Colonic mucosa (tissue), 4 donors: Measurements from ENCODE around the gene RNF41. TPM values are rescaled to one million over a fixed set of nuclear protein-coding genes. Genes with fewer than 3 reads are reported as not detected.

Experiments used
- DNase-seq: peaks from one replicate; pipeline ENCODE4 v3.0.0-alpha.2; 2020
- H3K27ac ChIP-seq: fragments of 200-600 bp; one replicate; pipeline ENCODE4 v1.8.0; 2021
- H3K27me3 ChIP-seq: fragments of 200-600 bp; one replicate; pipeline ENCODE4 v1.8.0; 2021
- H3K36me3 ChIP-seq: fragments of 200-600 bp; one replicate; pipeline ENCODE4 v1.8.0; 2021
- H3K4me1 ChIP-seq: fragments of 200-600 bp; one replicate; pipeline ENCODE4 v1.8.0; 2021; ENCODE audit warnings: mild to moderate bottlenecking
- H3K4me3 ChIP-seq: fragments of 200-600 bp; one replicate; pipeline ENCODE4 v1.8.0; 2021
- H3K9ac ChIP-seq, 2 donors: one replicate each; pipeline ENCODE4 v1.7.0; 2013; ENCODE audit warnings: control low read depth in 2 of 2, low read depth in 2 of 2, low read length in 2 of 2
- H3K9me3 ChIP-seq: fragments of 200-600 bp; one replicate; pipeline ENCODE4 v1.8.0; 2021
- CTCF ChIP-seq: fragments of 200-600 bp; IDR thresholded peaks from one replicate; pipeline ENCODE4 v1.8.0; 2022; ENCODE audit warnings: antibody characterized with exemption, mild to moderate bottlenecking
- intact Hi-C: fragments of 100-400 bp; cut with DNase I; formaldehyde crosslinking; loops from one replicate; pipeline ENCODE4 v1.14.1; 2022
- total RNA-seq, 2 donors: library from RNA; stranded (reverse); fragmentation: NEBNext Ultra II Directional in 1 of 2; extraction: Animal tissue kit (Norgen Biotek cat#: 25700) in 1 of 2; gene quantifications; one replicate each; pipeline ENCODE4 v1.2.1, GENCODE V29; 2021
- donor health status: healthy.
- donor health status: DM: no; HTN: no; CAD: no.
- donor health status: DM: no; HTN: no; CAD: no.

Gene RNF41
- total RNA-seq, 2 donors from 2014 or later = 29.0 to 36.0 TPM

GRCh38 chr12:56206452-56207166 lies 15.1 kb downstream of the RNF41 start:
- Histone ChIP-seq H3K4me3 (no peak overlapping the region), H3K27me3 (no peaks in the 10 kb centered on the region), H3K36me3 (peaks cover 11% of the 10 kb centered on the region), H3K9ac (no peak overlapping the region), H3K4me1 (no peaks in the 10 kb centered on the region), H3K27ac (no peak overlapping the region), H3K9me3 (no peaks in the 10 kb centered on the region)
- intact Hi-C loops = loop anchor here (10.0 kb wide), 1 partner anchor 88 kb away; no protein-coding TSS in a partner anchor
- TF ChIP-seq CTCF = peak; percentile 46
- peak; percentile 77 for DNase-seq

- intact Hi-C loops = loop anchor here (10.0 kb wide), 1 partner anchor 89 kb away; no protein-coding TSS in a partner anchor
- Histone ChIP-seq H3K9me3 (no peaks in the 10 kb centered on the region), H3K27me3 (no peaks in the 10 kb centered on the region), H3K36me3 (peaks cover 11% of the 10 kb centered on the region), H3K9ac (no peak overlapping the region), H3K4me3 (no peak overlapping the region), H3K27ac (no peak overlapping the region), H3K4me1 (no peaks in the 10 kb centered on the region)
- no peak for DNase-seq
- no peak for TF ChIP-seq CTCF
Observed at GRCh38 chr12:56205445-56205844, 16.3 kb downstream of the RNF41 start.

DNA sequence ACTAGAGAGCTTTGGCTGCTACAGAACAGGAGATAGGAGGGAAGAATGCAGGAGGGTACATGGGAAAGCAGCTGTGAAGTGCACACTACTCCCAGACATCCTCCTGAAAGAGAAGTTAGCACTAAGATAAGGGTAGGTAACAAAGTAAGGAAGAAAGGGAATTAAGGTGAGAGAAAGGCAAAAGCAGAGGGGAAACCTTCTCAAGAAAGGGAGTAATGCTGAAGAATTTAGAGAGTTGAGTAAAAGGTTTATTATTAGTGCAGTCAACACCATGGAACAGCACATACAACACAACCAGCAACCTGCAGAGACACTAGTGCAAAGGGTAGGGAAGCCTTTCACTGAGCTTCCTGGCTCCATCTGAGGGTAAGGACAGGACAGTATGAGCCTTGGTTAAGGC lies 17.4 kb downstream of the RNF41 start:
- TF ChIP-seq CTCF = no peak
- H3K4me3 ChIP-seq = no peak overlapping the region
- no peak overlapping the region for H3K27ac ChIP-seq
- no peak overlapping the region for H3K9ac ChIP-seq
- intact Hi-C loops = loop anchor here (10.0 kb wide), 1 partner anchor 91 kb away; no protein-coding TSS in a partner anchor
- H3K27me3 ChIP-seq = no peaks in the 10 kb centered on the region
- no peaks in the 10 kb centered on the region for H3K9me3 ChIP-seq
- DNase-seq = no peak
- H3K4me1 ChIP-seq = no peaks in the 10 kb centered on the region
- H3K36me3 ChIP-seq = peaks cover 11% of the 10 kb centered on the region

GRCh38 chr12:56202838-56203237 lies 18.9 kb downstream of the RNF41 start:
- no peak overlapping the region for H3K9ac ChIP-seq
- peaks cover 6% of the 10 kb centered on the region for H3K36me3 ChIP-seq
- H3K27ac ChIP-seq = no peak overlapping the region
- no peaks in the 10 kb centered on the region for H3K4me1 ChIP-seq
- DNase-seq = no peak
- no peaks in the 10 kb centered on the region for H3K27me3 ChIP-seq
- H3K9me3 ChIP-seq = no peaks in the 10 kb centered on the region
- no peak overlapping the region for H3K4me3 ChIP-seq
- no peak for TF ChIP-seq CTCF
- intact Hi-C loops = loop anchor here (10.0 kb wide), 1 partner anchor 92 kb away; no protein-coding TSS in a partner anchor

GRCh38 chr12:56202366-56202765 lies 19.4 kb downstream of the RNF41 start:
- no peak for DNase-seq
- intact Hi-C loops = loop anchor here (10.0 kb wide), 1 partner anchor 92 kb away; no protein-coding TSS in a partner anchor
- Histone ChIP-seq H3K36me3 (peaks cover under 1% of the 10 kb centered on the region), H3K27me3 (no peaks in the 10 kb centered on the region), H3K9me3 (no peaks in the 10 kb centered on the region), H3K9ac (no peak overlapping the region), H3K27ac (no peak overlapping the region), H3K4me1 (no peaks in the 10 kb centered on the region), H3K4me3 (no peak overlapping the region)
- TF ChIP-seq CTCF = no peak
